Prostate gland (tissue), 2 donors: ENCODE results near the gene NOVA1.

Source experiments
- POLR2A ChIP-seq: fragments of 450-650 bp; IDR thresholded peaks from one replicate; pipeline ENCODE4 v1.6.1; 2016; ENCODE audit warnings: antibody characterized with exemption, mild to moderate bottlenecking
- TF ChIP-seq, protein P1 (sequence below), 4 experiments: fragments of 200-600 bp in 2 of 4; fragments of 450-650 bp in 2 of 4; sonication (generic) in 2 of 4; IDR thresholded peaks; 1 replicate in 3 of 4; 2 replicates in 1 of 4; pipeline ENCODE4 v1.5.1; 2016 to 2019; ENCODE audit warnings: antibody characterized with exemption in 4 of 4, mild to moderate bottlenecking in 2 of 4, moderate library complexity in 2 of 4

DNA sequence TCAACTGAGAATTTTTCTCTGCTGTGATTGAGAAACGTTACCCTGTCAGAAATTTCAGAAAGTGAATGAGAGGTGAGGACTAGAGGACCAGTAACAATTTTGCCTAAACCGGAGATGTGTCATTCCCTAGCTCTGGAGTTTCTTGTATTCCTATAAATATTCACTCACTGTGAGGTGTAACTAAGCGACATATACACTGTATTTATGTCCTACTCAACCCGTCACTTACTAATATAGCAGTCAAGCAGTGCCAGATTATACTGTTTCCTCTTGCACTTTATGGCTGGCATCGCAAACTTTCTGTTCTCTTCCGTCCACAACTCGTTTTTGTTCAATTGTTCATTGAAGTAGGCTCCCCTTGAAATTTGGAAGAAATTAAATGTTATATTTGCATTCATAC is 192.9 kb downstream of the NOVA1 start:
- TF ChIP-seq, protein P1, sequence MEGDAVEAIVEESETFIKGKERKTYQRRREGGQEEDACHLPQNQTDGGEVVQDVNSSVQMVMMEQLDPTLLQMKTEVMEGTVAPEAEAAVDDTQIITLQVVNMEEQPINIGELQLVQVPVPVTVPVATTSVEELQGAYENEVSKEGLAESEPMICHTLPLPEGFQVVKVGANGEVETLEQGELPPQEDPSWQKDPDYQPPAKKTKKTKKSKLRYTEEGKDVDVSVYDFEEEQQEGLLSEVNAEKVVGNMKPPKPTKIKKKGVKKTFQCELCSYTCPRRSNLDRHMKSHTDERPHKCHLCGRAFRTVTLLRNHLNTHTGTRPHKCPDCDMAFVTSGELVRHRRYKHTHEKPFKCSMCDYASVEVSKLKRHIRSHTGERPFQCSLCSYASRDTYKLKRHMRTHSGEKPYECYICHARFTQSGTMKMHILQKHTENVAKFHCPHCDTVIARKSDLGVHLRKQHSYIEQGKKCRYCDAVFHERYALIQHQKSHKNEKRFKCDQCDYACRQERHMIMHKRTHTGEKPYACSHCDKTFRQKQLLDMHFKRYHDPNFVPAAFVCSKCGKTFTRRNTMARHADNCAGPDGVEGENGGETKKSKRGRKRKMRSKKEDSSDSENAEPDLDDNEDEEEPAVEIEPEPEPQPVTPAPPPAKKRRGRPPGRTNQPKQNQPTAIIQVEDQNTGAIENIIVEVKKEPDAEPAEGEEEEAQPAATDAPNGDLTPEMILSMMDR (IDR thresholded peaks at IDR 0.05) = no peak
- TF ChIP-seq POLR2A = no peak
